Prostate gland (tissue), 2 donors: ENCODE data around the gene NELFB.

Source experiments
- POLR2A ChIP-seq: fragments of 450-650 bp; IDR thresholded peaks from one replicate; pipeline ENCODE4 v1.6.1; 2016; ENCODE audit warnings: antibody characterized with exemption, mild to moderate bottlenecking
- POLR2AphosphoS5 ChIP-seq: sonication (generic); formaldehyde crosslinking; IDR thresholded peaks from one replicate; pipeline ENCODE4 v1.6.1; 2017; ENCODE audit warnings: antibody characterized with exemption
- TF ChIP-seq, protein P1 (sequence below), 4 experiments: fragments of 200-600 bp in 2 of 4; fragments of 450-650 bp in 2 of 4; sonication (generic) in 2 of 4; IDR thresholded peaks; 1 replicate in 3 of 4; 2 replicates in 1 of 4; pipeline ENCODE4 v1.5.1; 2016 to 2019; ENCODE audit warnings: antibody characterized with exemption in 4 of 4, mild to moderate bottlenecking in 2 of 4, moderate library complexity in 2 of 4

DNA sequence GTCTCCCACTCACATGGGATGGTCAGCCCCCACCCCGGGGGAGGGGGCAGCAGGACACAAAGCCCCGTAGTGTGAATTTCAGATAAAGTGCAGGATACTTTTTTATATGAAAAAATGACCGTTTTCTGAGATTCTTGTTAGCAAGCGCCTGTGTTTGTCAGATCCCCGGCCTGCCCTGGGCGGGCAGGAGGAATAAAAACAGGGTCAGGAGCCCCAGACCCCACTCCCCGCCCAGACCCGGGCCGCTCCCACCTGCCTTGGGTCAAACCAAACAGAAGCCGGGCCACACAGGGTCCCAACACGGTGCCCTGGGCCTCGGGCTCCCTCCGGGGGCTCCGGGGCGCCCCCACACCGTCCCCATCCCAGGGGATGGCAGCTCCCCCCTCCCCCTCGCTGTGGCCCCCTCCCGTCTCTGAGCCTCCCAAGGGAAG is 60.5 kb downstream of the NELFB start:
- no peak for TF ChIP-seq POLR2A
- TF ChIP-seq, protein P1, sequence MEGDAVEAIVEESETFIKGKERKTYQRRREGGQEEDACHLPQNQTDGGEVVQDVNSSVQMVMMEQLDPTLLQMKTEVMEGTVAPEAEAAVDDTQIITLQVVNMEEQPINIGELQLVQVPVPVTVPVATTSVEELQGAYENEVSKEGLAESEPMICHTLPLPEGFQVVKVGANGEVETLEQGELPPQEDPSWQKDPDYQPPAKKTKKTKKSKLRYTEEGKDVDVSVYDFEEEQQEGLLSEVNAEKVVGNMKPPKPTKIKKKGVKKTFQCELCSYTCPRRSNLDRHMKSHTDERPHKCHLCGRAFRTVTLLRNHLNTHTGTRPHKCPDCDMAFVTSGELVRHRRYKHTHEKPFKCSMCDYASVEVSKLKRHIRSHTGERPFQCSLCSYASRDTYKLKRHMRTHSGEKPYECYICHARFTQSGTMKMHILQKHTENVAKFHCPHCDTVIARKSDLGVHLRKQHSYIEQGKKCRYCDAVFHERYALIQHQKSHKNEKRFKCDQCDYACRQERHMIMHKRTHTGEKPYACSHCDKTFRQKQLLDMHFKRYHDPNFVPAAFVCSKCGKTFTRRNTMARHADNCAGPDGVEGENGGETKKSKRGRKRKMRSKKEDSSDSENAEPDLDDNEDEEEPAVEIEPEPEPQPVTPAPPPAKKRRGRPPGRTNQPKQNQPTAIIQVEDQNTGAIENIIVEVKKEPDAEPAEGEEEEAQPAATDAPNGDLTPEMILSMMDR (IDR thresholded peaks at IDR 0.05), result no peak
- TF ChIP-seq POLR2AphosphoS5, result no peak
